Measurements from ENCODE around the gene PRKAA1.

GRCh38 chr5:40828690-40829661 lies 30.8 kb upstream of the PRKAA1 start:
- TF ChIP-seq RAD21 (IDR thresholded peaks at IDR 0.05; ENCODE audit: low read depth) (no peak), EP300 (IDR thresholded peaks at IDR 0.05; ENCODE audit: borderline replicate concordance) (no peak), TCF12 (IDR thresholded peaks at IDR 0.05; ENCODE audit: low read depth) (no peak), TAF1 (IDR thresholded peaks at IDR 0.05; ENCODE audit: low read depth) (no peak), REST (IDR thresholded peaks at IDR 0.05; ENCODE audit: low read depth) (no peak), YY1 (IDR thresholded peaks at IDR 0.05; ENCODE audit: low read depth) (no peak), MAX (IDR thresholded peaks at IDR 0.05) (no peak), FOXM1 (IDR thresholded peaks at IDR 0.05; ENCODE audit: borderline replicate concordance, low read depth) (no peak)

Data from Ishikawa (cell line).